Right renal cortex interstitium (tissue), 3 donors: Measurements from ENCODE around the gene PLA2G2D. TPM values are rescaled to one million over a fixed set of nuclear protein-coding genes. Genes with fewer than 3 reads are reported as not detected.
"Not testable (repeated sequence)": the region's sequence is repeated elsewhere in the genome, so short reads cannot be mapped to it uniquely, and the experiment has no call there.

Experiments used
- DNase-seq, 3 donors: peaks; one replicate each; pipeline ENCODE4 v3.0.0-alpha.2; 2013; ENCODE audit warnings: low read depth in 3 of 3, low spot score in 2 of 3
- polyA plus RNA-seq, 3 donors: library from polyadenylated mRNA; unstranded; fragments of 120-200 nt; gene quantifications; one replicate each; pipeline ENCODE4 v1.2.1, GENCODE V29; 2013; ENCODE audit not compliant: insufficient read length in 3 of 3

PLA2G2D gene
- polyA plus RNA-seq, 3 donors: 0.06 to 0.10 (median 0.08) TPM

- DNase-seq: no peak
Observed at GRCh38 chr1:20143734-20144565, 24.6 kb upstream of the PLA2G2D start.

GRCh38 chr1:20143318-20143717, 24.0 kb upstream of the PLA2G2D start:
- DNase-seq: no peak

GRCh38 chr1:20142001-20142710, 22.8 kb upstream of the PLA2G2D start:
- DNase-seq: no peak

GRCh38 chr1:20141466-20141865, 22.1 kb upstream of the PLA2G2D start:
- no peak for DNase-seq

- no peak for DNase-seq
Observed at GRCh38 chr1:20141001-20141400, 21.7 kb upstream of the PLA2G2D start.

GRCh38 chr1:20139776-20140612, 20.7 kb upstream of the PLA2G2D start:
- DNase-seq: no peak

- DNase-seq: no peak
Observed at GRCh38 chr1:20138961-20139550, 19.7 kb upstream of the PLA2G2D start, which contains the start of gene PLA2G2F. PLA2G2F (plus strand) TSS chr1:20139323; CDS start chr1:20139428, 105 bp downstream.

- no peak for DNase-seq
Observed at GRCh38 chr1:20138346-20138745, 19.0 kb upstream of the PLA2G2D start.

GRCh38 chr1:20137604-20138003, 18.3 kb upstream of the PLA2G2D start:
- no peak for DNase-seq

- no peak for DNase-seq
Observed at GRCh38 chr1:20137055-20137454, 17.7 kb upstream of the PLA2G2D start.

GRCh38 chr1:20136249-20136648, 16.9 kb upstream of the PLA2G2D start:
- no peak for DNase-seq

- no peak for DNase-seq
Observed at GRCh38 chr1:20134995-20135394, 15.7 kb upstream of the PLA2G2D start.

- not testable (repeated sequence) for DNase-seq
Observed at GRCh38 chr1:20130518-20130917, 11.2 kb upstream of the PLA2G2D start.

GRCh38 chr1:20126806-20127440, 7.6 kb upstream of the PLA2G2D start:
- DNase-seq: no peak

- DNase-seq: no peak
Observed at GRCh38 chr1:20126041-20126805, 6.9 kb upstream of the PLA2G2D start.

GRCh38 chr1:20125100-20125499, 5.8 kb upstream of the PLA2G2D start:
- DNase-seq: no peak

GRCh38 chr1:20124456-20125057, 5.2 kb upstream of the PLA2G2D start:
- no peak for DNase-seq

- DNase-seq: no peak
Observed at GRCh38 chr1:20123722-20124455, 4.6 kb upstream of the PLA2G2D start.
